ENCODE data around the gene LTB4R2.

The LTB4R2 gene

DNA sequence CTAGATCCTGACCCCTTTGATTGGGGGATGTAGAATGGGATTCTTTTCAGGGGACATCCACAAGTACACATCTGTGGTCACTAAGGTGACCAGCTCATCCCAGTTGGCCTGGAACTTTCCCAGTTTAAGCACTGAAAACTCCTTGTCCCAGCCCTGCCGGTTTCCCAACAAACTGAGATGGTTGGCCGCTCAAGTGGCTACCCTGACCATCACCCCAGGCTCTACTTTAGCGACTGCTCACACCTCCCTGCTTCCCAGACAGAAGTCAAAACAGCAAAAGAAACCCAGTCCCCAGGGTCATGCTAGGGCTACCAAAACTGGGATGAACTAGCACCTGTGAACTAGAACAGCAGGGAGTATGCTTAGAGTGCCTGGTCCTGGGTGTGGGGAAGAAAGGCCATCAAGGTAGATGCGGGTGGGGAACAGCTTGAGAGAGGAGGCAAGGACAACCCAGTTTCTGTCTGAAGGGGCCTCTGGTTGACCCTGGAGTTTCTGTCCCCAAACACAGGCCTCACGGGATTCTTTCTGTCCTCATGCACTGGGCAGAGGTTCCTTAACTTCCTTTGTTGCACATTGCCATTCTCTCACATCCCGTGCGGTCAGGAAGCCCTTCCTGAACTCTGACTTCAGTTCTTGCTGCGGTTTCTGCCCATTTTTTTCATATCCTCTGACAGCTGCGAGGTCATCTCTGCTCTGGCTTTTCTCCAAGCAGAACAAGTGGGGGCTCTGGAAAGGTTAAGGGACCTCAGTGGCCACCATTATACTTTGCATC, 3.0 kb downstream of the LTB4R2 start:
- TF ChIP-seq, protein P1, sequence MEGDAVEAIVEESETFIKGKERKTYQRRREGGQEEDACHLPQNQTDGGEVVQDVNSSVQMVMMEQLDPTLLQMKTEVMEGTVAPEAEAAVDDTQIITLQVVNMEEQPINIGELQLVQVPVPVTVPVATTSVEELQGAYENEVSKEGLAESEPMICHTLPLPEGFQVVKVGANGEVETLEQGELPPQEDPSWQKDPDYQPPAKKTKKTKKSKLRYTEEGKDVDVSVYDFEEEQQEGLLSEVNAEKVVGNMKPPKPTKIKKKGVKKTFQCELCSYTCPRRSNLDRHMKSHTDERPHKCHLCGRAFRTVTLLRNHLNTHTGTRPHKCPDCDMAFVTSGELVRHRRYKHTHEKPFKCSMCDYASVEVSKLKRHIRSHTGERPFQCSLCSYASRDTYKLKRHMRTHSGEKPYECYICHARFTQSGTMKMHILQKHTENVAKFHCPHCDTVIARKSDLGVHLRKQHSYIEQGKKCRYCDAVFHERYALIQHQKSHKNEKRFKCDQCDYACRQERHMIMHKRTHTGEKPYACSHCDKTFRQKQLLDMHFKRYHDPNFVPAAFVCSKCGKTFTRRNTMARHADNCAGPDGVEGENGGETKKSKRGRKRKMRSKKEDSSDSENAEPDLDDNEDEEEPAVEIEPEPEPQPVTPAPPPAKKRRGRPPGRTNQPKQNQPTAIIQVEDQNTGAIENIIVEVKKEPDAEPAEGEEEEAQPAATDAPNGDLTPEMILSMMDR (IDR thresholded peaks at IDR 0.05; ENCODE audit: extremely low read depth, insufficient read depth, missing control alignments) = no peak
- in situ Hi-C loops (cut with MboI; ENCODE audit: low pct_unique_long_range_greater_than_20kb, low sequenced_read_pairs, unreplicated experiment) = no loop called here
- no peak for DNase-seq (ENCODE audit: low spot score)

GRCh38 chr14:24313913-24314312, 4.0 kb downstream of the LTB4R2 start:
- TF ChIP-seq, protein P1 (IDR thresholded peaks at IDR 0.05; ENCODE audit: extremely low read depth, insufficient read depth, missing control alignments) = no peak
- DNase-seq (ENCODE audit: low spot score) = no peak
- in situ Hi-C loops (cut with MboI; ENCODE audit: low pct_unique_long_range_greater_than_20kb, low sequenced_read_pairs, unreplicated experiment) = no loop called here

GRCh38 chr14:24314377-24315193, 4.6 kb downstream of the LTB4R2 start:
- TF ChIP-seq, protein P1 (IDR thresholded peaks at IDR 0.05; ENCODE audit: extremely low read depth, insufficient read depth, missing control alignments) = no peak
- in situ Hi-C loops (cut with MboI; ENCODE audit: low pct_unique_long_range_greater_than_20kb, low sequenced_read_pairs, unreplicated experiment) = no loop called here
- no peak for DNase-seq (ENCODE audit: low spot score)

- in situ Hi-C loops (cut with MboI; ENCODE audit: low pct_unique_long_range_greater_than_20kb, low sequenced_read_pairs, unreplicated experiment) = no loop called here
- no peak for DNase-seq (ENCODE audit: low spot score)
- TF ChIP-seq, protein P1 (IDR thresholded peaks at IDR 0.05; ENCODE audit: extremely low read depth, insufficient read depth, missing control alignments) = no peak
Measured at GRCh38 chr14:24315243-24315806, 5.4 kb downstream of the LTB4R2 start.

GRCh38 chr14:24315807-24316596, 6.1 kb downstream of the LTB4R2 start:
- no peak for DNase-seq (ENCODE audit: low spot score)
- in situ Hi-C loops (cut with MboI; ENCODE audit: low pct_unique_long_range_greater_than_20kb, low sequenced_read_pairs, unreplicated experiment) = no loop called here
- TF ChIP-seq, protein P1 (IDR thresholded peaks at IDR 0.05; ENCODE audit: extremely low read depth, insufficient read depth, missing control alignments) = no peak

DNA sequence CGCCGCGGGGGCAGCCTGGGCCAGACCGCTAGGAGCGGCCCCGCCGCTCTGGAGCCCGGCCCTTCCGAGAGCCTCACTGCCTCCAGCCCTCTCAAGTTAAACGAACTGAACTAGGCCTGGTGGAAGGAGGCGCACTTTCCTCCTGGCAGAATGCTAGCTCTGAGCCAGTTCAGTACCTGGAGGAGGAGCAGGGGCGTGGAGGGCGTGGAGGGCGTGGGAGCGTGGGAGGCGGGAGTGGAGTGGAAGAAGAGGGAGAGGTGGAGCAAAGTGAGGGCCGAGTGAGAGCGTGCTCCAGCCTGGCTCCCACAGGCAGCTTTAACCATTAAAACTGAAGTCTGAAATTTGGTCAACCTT, 6.6 kb downstream of the LTB4R2 start:
- TF ChIP-seq, protein P1 (IDR thresholded peaks at IDR 0.05; ENCODE audit: extremely low read depth, insufficient read depth, missing control alignments) = no peak
- in situ Hi-C loops (cut with MboI; ENCODE audit: low pct_unique_long_range_greater_than_20kb, low sequenced_read_pairs, unreplicated experiment) = no loop called here
- DNase-seq (ENCODE audit: low spot score) = no peak

Data from GM13977 (cell line).